Activated CD4-positive, alpha-beta memory T cell treated with anti-CD3 and anti-CD28 coated beads, Interleukin-2, amount 10 ng/mL, durations not matched to agents 7 days and 5 days (primary cell): ENCODE results near the gene ZFP36L2. TPM values are rescaled to one million over a fixed set of nuclear protein-coding genes. Genes with fewer than 3 reads are reported as not detected.
A peak's percentile ranks its signal among the peaks of the same experiment; 100 is the strongest.
"Not testable (repeated sequence)": the region's sequence is repeated elsewhere in the genome, so short reads cannot be mapped to it uniquely, and the experiment has no call there.

Experiments used
- CTCF ChIA-PET: fragments of 350-600 bp; sonication (Branson Sonifier 250); formaldehyde crosslinking; loops from one replicate; lab custom pipeline; 2021; ENCODE audit warnings: antibody characterized with exemption, inconsistent platforms; lab: Charles Lee
- POLR2A ChIA-PET: fragments of 350-600 bp; sonication (Branson Sonifier 250); formaldehyde crosslinking; loops from one replicate; lab custom pipeline; 2021; ENCODE audit warnings: antibody characterized with exemption; lab: Charles Lee
- DNase-seq: peaks from one replicate; pipeline ENCODE4 v3.0.0-alpha.2; 2020
- H3K27ac Mint-ChIP-seq: one replicate; pipeline ENCODE4 v1.8.0; 2021; ENCODE audit warnings: mild to moderate bottlenecking, mixed read lengths
- H3K27me3 Mint-ChIP-seq: one replicate; pipeline ENCODE4 v1.8.0; 2021; ENCODE audit warnings: mixed read lengths
- H3K36me3 Mint-ChIP-seq: one replicate; pipeline ENCODE4 v1.8.0; 2021; ENCODE audit warnings: low read depth, mixed read lengths
- H3K4me1 Mint-ChIP-seq: one replicate; pipeline ENCODE4 v1.8.0; 2021; ENCODE audit warnings: mixed read lengths
- H3K4me3 Mint-ChIP-seq: one replicate; pipeline ENCODE4 v1.8.0; 2021; ENCODE audit warnings: mild to moderate bottlenecking, mixed read lengths
- H3K9me3 Mint-ChIP-seq: one replicate; pipeline ENCODE4 v1.8.0; 2021; ENCODE audit warnings: mixed read lengths
- total RNA-seq, 2 experiments: library from RNA; stranded (reverse); gene quantifications; one replicate each; pipeline ENCODE4 v1.2.3, GENCODE V29; 2021

Gene ZFP36L2
- total RNA-seq, 2 experiments from 2014 or later = 276 to 278 TPM

DNA sequence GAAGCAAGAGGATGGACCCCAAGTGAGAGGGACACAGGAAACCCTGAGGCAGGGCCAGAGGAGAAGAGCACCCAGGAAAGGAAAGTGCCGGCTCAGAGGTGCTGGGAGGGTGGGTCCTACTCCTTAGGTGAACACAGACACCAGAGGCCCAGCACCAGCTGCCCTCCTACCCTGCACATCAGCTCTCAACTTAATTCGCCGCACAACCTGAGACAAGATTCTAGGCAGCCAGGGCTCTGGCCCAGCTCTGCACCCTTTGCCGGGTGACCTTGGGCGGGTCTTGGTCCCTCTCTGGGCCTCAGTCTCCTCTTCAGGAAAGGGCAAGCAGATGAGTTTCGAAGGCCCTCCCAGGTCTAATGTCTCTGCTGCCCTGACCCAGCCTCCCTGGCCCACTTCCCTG is 28.1 kb downstream of the ZFP36L2 start:
- CTCF ChIA-PET = no interaction called here
- POLR2A ChIA-PET = interaction anchor here (0.9 to 7.5 kb wide), 2 partner anchors 24 to 28 kb away, joined by 3 to 77 read pairs; partner anchors contain the start of gene ZFP36L2
- Mint-ChIP-seq H3K9me3 (no peaks in the 10 kb centered on the region), H3K27ac (no peak overlapping the region), H3K4me1 (peaks cover 51% of the 10 kb centered on the region), H3K27me3 (no peaks in the 10 kb centered on the region), H3K36me3 (peaks cover 7% of the 10 kb centered on the region), H3K4me3 (no peak overlapping the region)
- DNase-seq = no peak

DNA sequence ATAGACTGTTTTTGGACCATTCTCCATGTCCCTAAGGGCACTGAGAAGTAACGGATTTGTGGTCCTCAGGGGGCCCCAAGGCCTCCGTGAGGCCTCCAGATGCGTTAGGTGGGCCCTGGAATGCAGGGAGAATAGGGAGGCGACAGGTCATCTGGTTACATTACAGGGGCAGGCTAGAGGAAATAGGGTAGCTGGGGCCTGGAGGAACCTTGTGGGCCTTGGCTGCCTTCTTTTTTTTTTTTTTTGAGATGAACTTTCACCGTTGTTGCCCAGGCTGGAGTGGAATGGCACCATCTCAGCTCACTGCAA is 28.9 kb downstream of the ZFP36L2 start:
- ChIA-PET POLR2A (interaction anchor here (0.9 to 7.5 kb wide), 4 partner anchors 20 to 29 kb away, joined by 3 to 77 read pairs (median 4); partner anchors contain the start of gene ZFP36L2), CTCF (no interaction called here)
- Mint-ChIP-seq H3K27me3 (no peaks in the 10 kb centered on the region), H3K27ac (peak overlapping the region; percentile 55), H3K4me1 (peaks cover 57% of the 10 kb centered on the region), H3K4me3 (no peak overlapping the region), H3K36me3 (peaks cover 7% of the 10 kb centered on the region), H3K9me3 (no peaks in the 10 kb centered on the region)
- DNase-seq = no peak

DNA sequence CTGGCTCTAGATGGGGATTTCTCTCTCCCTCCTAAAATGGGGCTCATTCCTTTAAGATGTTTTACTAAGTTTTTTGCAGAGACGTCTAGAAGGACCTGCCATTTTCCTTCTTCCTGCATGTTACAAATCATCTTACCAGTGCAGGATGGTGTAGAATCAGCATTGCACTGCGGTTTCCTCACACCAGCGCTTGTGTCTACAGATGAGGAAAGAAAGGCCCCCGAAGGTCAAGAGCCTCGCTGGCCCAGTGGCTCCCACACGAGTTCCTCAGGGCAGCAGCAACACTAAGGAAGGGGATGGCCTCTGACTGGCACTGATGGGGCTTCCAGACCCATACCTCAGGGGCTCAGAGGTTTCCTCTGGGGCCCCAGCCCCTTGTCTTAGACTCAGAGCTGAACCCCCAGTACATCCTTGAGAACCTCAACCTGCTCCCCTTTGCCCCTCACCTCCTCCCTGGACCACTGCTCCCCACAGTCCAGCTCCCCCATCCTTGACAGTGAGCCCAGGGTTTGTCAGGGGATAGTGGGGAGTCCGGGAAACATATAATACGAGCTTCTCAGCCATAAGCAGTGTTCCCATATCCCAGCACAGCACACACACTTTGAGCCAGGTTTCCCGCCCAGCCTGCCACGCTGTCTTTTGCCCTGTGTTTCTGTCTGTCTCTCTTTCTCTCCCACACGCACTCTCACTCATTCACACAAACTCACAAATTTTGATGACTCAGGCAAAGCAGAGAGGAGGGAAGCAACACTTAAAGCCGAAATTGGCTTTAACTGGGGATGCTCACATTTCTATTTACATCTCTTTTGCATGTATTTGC is 29.4 kb downstream of the ZFP36L2 start:
- peaks cover 7% of the 10 kb centered on the region for H3K36me3 Mint-ChIP-seq
- no peaks in the 10 kb centered on the region for H3K27me3 Mint-ChIP-seq
- DNase-seq = no peak
- H3K4me1 Mint-ChIP-seq = peaks cover 58% of the 10 kb centered on the region
- H3K9me3 Mint-ChIP-seq = no peaks in the 10 kb centered on the region
- POLR2A ChIA-PET = interaction anchor here (1.5 to 7.5 kb wide), 3 partner anchors 21 to 30 kb away, joined by 3 to 77 read pairs (median 6); partner anchors contain the start of gene ZFP36L2
- CTCF ChIA-PET = no interaction called here
- H3K27ac Mint-ChIP-seq = peak overlapping the region; percentile 60
- H3K4me3 Mint-ChIP-seq = no peak overlapping the region

DNA sequence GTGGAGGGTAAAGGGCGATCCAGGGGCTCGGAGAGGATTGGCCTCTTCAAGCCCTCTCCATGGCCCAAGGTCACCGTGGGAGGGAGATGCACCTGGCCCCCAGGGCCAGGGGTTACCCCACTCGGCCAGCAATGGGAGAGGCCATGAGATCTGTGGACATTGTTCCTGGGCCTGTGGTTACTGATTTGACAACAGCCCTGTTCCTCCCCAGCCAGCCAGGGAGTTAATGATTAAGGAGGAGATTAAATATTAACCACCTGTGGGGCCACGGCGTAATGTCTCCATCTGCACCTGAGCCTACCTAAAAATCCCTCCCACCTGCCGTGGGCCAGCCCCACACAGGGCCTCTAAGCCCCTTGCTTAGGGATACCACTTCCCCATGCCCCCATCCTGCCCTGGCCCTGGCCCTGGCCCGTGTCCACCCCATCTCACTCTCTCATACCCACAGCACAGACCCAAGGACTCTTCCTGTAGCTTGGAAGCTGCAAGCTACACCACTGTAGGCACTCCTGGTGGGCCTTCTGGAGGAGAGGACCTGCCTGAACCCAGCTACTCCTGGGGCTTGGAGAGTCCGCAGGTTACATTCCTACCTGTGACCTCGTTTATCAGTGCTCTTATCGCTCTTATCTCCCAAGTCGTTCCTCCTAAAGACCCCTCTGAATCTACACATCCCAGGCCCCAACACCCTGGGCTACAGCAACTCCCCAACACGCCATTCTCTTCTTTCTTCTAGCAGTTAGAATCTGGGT is 32.1 kb downstream of the ZFP36L2 start:
- H3K4me1 Mint-ChIP-seq = peaks cover 54% of the 10 kb centered on the region
- peak overlapping the region; percentile 94 for H3K27ac Mint-ChIP-seq
- peak overlapping the region; percentile 72 for H3K4me3 Mint-ChIP-seq
- no peaks in the 10 kb centered on the region for H3K27me3 Mint-ChIP-seq
- DNase-seq = no peak
- CTCF ChIA-PET = interaction anchor here (0.6 to 3.0 kb wide), 12 partner anchors 8 to 290 kb away, joined by 3 to 15 read pairs (median 6); no protein-coding TSS in a partner anchor
- H3K9me3 Mint-ChIP-seq = no peaks in the 10 kb centered on the region
- peaks cover 7% of the 10 kb centered on the region for H3K36me3 Mint-ChIP-seq
- POLR2A ChIA-PET = interaction anchor here (0.6 to 7.5 kb wide), 16 partner anchors 8 to 384 kb away, joined by 3 to 80 read pairs (median 4); partner anchors contain the start of gene ZFP36L2

DNA sequence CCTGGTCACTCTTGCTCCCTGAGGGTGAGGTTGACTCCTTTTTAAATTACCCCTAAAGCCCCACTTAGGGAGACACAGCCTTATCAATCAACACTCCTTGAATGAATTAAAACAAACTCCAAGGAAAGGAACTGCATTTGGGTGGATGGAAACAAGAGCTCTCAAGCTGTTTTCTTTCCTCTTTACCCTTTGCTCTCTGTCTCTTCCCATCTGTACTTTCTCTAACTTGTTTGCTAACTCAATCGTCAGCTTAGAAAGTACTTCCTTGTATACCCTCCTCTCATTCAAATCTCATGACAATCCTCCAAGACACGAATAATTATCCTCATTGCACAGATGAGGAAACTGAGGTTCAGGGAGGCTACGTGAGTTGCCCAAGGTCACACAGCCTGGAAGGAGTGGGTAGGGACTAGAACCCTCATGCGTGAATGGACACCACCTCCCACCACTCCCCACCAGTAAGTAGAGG is 32.7 kb downstream of the ZFP36L2 start:
- Mint-ChIP-seq H3K4me3 (peak overlapping the region; percentile 72), H3K4me1 (peaks cover 54% of the 10 kb centered on the region), H3K36me3 (peaks cover 7% of the 10 kb centered on the region), H3K9me3 (no peaks in the 10 kb centered on the region), H3K27ac (peak overlapping the region; percentile 94), H3K27me3 (no peaks in the 10 kb centered on the region)
- no peak for DNase-seq
- POLR2A ChIA-PET = interaction anchor here (0.6 to 7.5 kb wide), 6 partner anchors 8 to 60 kb away, joined by 3 to 80 read pairs (median 14); partner anchors contain the start of gene ZFP36L2
- CTCF ChIA-PET = interaction anchor here (1.3 to 3.0 kb wide), 7 partner anchors 24 to 291 kb away, joined by 3 to 15 read pairs (median 8); partner anchors contain the start of gene ZFP36L2

DNA sequence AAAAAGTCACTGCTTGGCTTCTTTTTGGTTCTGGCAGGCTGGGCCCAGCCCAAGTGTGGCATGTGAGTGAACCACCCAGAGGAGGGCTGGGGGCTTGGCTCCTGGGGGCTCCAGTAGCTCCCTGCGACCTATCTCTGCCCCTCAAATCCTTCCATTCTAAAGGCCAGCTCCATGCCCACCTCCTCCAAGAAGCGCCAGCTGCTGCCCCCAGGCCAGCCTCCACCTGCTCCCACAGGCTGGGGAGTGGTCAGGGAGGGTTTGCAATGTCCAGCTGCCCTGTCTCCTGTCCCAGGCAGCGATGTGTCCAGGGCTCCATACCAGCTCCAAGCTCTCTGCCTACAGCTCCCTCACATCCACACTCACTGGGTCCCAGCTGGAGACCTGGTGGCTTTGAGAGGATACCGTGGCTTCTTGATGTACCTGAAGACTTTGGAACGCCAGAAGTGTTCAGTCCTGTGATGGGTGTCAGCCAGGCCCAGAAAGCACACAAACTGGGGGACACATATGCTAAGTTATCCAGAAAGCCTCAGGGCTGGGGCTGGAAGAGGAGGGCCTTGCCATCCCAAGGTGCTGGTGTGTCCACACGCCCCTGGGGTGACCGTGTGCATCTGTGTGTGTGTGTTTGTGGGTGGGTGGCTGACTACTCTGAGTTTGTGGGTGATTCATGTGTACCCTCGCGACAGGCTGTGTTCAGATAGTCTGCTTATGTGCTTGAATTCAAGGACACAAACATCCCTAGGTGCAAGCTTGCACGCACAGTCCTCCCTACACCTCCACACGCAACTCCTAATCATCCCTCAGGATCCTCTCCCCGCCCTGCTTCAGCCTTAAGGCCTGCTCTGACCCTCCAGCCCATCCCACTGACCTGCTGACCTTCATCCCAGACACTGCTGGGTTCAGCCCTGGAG is 33.4 kb downstream of the ZFP36L2 start:
- no peak for DNase-seq
- Mint-ChIP-seq H3K4me3 (no peak overlapping the region), H3K36me3 (peaks cover 7% of the 10 kb centered on the region), H3K9me3 (no peaks in the 10 kb centered on the region), H3K27me3 (no peaks in the 10 kb centered on the region), H3K4me1 (peaks cover 54% of the 10 kb centered on the region), H3K27ac (peak overlapping the region; percentile 94)
- ChIA-PET CTCF (interaction anchor here (0.9 to 3.0 kb wide), 13 partner anchors 9 to 292 kb away, joined by 3 to 15 read pairs (median 6); partner anchors contain the start of gene ZFP36L2), POLR2A (interaction anchor here (0.6 to 7.5 kb wide), 9 partner anchors 9 to 59 kb away, joined by 3 to 80 read pairs (median 4); partner anchors contain the start of gene ZFP36L2)

DNA sequence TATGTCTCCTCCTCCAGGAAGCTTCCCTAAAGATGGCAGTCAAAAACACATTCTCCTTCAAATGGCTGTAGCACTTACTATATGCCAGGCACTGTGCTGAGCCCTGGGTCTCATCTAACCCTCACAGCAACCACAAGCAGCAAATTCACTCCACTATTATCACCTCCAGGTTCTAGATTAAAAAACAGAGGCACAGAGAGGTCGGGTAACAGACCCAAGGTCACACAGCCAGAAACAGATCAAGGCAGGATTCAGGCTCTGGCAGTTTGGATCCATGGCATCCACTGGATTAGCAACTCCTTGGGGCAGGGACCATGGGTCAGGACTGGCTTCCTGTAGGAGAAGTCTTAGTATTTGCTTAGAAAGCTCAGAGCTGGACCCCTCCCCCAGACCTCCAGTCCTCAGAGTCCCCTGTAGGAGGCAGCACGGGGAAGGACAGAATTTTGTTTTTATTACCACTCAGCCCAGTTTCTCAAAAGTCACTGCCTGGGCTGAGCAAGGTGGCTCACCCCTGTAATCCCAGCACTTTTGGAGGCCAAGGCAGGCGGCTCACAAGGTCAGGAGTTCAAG is 34.4 kb downstream of the ZFP36L2 start:
- peaks cover 7% of the 10 kb centered on the region for H3K36me3 Mint-ChIP-seq
- peaks cover 53% of the 10 kb centered on the region for H3K4me1 Mint-ChIP-seq
- ChIA-PET CTCF (interaction anchor here (0.8 to 2.5 kb wide), 11 partner anchors 10 to 52 kb away, joined by 3 to 13 read pairs (median 4); partner anchors contain the start of gene ZFP36L2), POLR2A (interaction anchor here (0.6 to 7.5 kb wide), 6 partner anchors 12 to 34 kb away, joined by 3 to 80 read pairs (median 8); partner anchors contain the start of gene ZFP36L2)
- no peak overlapping the region for H3K4me3 Mint-ChIP-seq
- no peak overlapping the region for H3K27ac Mint-ChIP-seq
- H3K27me3 Mint-ChIP-seq = no peaks in the 10 kb centered on the region
- no peaks in the 10 kb centered on the region for H3K9me3 Mint-ChIP-seq
- DNase-seq = peak; percentile 45

DNA sequence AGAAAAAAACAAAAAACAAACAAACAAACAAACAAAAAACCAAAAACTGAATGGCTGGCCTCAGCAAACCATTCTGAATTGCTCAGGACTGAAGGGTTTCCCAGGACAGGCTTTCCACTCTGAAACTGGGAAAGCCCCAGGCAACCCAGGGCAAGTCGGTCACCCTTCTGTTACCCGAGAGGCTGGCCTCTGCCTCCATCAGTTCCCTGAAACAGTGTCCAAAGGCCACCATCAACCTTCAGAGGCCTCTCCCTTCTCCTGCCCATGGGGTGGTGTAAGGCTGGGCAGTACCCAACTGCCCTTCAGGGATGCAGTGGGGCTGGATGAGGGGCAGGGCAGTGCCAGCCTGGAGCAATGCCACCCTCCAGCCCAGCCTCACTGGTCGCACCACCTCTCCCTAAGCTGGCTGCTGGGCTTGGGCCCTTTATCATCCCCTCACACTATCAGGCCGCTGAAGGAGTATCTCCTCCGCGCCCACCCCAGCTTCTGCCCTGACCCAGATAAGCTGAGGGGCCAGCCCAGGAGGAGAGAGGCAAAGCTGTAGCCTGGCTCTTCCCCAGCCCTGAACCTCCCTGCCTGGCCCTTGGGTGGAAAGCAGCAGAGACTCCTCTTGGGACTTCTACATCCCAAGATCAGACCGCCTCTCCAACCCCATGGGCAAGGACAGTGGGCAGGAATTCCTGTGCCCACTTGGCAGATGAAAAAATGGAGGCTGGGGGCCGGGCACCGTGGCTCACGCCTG is 35.9 kb downstream of the ZFP36L2 start:
- ChIA-PET POLR2A (interaction anchor here (0.9 to 2.7 kb wide), 2 partner anchors 13 to 16 kb away, joined by 3 to 12 read pairs; no protein-coding TSS in a partner anchor), CTCF (interaction anchor here (1.1 to 1.4 kb wide), 2 partner anchors 55 to 56 kb away, joined by 3 read pairs; no protein-coding TSS in a partner anchor)
- H3K27me3 Mint-ChIP-seq = no peaks in the 10 kb centered on the region

DNA sequence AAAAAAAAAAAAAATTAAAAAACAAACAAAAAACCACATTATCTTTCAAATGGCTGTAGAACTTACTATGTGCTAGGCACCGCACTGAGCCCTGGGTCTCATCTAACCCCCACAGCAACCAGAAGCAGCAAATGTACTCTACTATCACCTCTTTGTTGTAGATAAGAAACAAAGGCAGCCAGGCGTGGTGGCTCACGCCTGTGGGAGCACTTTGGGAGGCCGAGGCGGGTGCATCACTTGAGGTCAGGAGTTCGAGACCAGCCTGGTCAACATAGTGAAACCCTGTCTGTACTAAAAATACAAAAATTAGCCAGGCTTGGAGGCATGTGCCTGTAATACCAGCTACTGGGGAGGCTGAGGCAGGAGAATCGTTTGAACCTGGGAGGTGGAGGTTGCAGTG is 36.5 kb downstream of the ZFP36L2 start:
- not testable (repeated sequence) for H3K27me3 Mint-ChIP-seq, H3K27ac Mint-ChIP-seq, DNase-seq, H3K4me3 Mint-ChIP-seq, H3K9me3 Mint-ChIP-seq, H3K36me3 Mint-ChIP-seq
- POLR2A ChIA-PET = interaction anchor here (0.9 kb wide), 1 partner anchor 12 kb away, joined by 3 read pairs; no protein-coding TSS in a partner anchor
- peaks cover 53% of the 10 kb centered on the region for H3K4me1 Mint-ChIP-seq
- CTCF ChIA-PET = interaction anchor here (0.7 to 1.4 kb wide), 4 partner anchors 54 to 332 kb away, joined by 3 read pairs; no protein-coding TSS in a partner anchor

More for the DNA sequence above, 35.9 kb downstream of the ZFP36L2 start:
- no peak overlapping the region for H3K4me3 Mint-ChIP-seq
- H3K36me3 Mint-ChIP-seq = peaks cover 5% of the 10 kb centered on the region
- DNase-seq = no peak
- peaks cover 53% of the 10 kb centered on the region for H3K4me1 Mint-ChIP-seq
- no peaks in the 10 kb centered on the region for H3K9me3 Mint-ChIP-seq
- H3K27ac Mint-ChIP-seq = no peak overlapping the region

DNA sequence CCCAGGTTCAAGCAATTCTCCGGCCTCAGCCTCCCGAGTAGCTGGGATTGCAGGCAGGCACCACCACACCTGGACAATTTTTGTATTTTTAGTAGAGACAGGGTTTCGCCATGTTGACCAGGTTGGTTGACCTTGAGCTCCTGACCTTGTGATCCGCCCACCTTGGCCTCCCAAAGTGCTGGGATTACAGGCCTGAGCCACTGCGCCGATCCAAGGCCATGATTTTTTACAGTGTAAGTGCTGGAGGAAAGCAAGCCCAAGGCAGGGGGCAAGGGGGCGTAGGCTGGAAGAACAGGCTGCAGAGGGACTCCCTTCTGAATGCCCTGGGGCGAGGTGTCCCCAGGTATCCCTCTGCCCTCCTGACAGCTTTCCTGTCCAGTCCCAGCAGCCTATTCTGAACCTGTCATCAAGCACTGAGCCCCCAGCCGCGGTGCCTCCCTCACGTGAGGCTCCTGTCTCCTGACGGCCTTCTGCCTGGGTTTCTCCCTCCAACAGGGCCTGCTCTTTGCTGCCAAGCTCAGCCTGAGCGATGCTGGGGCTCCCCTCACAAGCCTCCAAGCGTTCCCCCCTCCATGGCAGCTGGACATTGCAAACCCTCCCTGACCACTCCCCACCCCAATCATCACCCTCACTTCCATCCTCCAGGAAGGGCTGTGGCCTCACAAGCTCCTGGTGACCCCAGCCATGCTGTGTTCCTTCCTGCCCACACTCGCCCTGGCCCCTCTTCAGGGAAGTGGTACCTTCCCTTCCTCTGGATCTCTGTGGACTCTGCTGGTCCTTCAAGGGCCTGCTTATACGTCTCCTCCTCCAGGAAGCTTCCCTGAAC is 37.6 kb downstream of the ZFP36L2 start:
- no peaks in the 10 kb centered on the region for H3K9me3 Mint-ChIP-seq
- peaks cover 53% of the 10 kb centered on the region for H3K4me1 Mint-ChIP-seq
- CTCF ChIA-PET = interaction anchor here (0.7 to 0.8 kb wide), 3 partner anchors 12 to 333 kb away, joined by 3 read pairs; no protein-coding TSS in a partner anchor

More for the DNA sequence above, 37.6 kb downstream of the ZFP36L2 start:
- POLR2A ChIA-PET = interaction anchor here (0.7 to 1.2 kb wide), 3 partner anchors 10 to 52 kb away, joined by 3 read pairs; no protein-coding TSS in a partner anchor
- H3K36me3 Mint-ChIP-seq = no peaks in the 10 kb centered on the region
- no peak for DNase-seq
- no peak overlapping the region for H3K27ac Mint-ChIP-seq
- H3K4me3 Mint-ChIP-seq = no peak overlapping the region
- H3K27me3 Mint-ChIP-seq = no peaks in the 10 kb centered on the region
